Psoas muscle (tissue), 8 donors: ENCODE results near the gene ARAP3. TPM values are rescaled to one million over a fixed set of nuclear protein-coding genes. Genes with fewer than 3 reads are reported as not detected.
A peak's percentile ranks its signal among the peaks of the same experiment; 100 is the strongest.

Source experiments
- ATAC-seq, 4 donors: fragments of 200-7000 bp; cut with Tn5 transposase; one replicate each; pipeline ENCODE4 v1.9.1; 2020; ENCODE audit warnings: moderate library complexity in 3 of 4, mild to moderate bottlenecking in 2 of 4
- DNase-seq, 2 donors: peaks; one replicate each; pipeline ENCODE4 v3.0.0-alpha.2; 2020
- H3K27ac ChIP-seq: fragments of 200-600 bp; one replicate; pipeline ENCODE4 v1.8.0; 2022
- H3K27me3 ChIP-seq, 3 donors: fragments of 200-600 bp in 1 of 3; one replicate each; pipeline versions ENCODE4 v1.6.1 to v1.8.0; 2013 to 2022; ENCODE audit warnings: low read length in 2 of 3, mild to moderate bottlenecking in 2 of 3, moderate library complexity in 1 of 3; ENCODE audit not compliant: insufficient read depth in 3 of 3
- H3K36me3 ChIP-seq, 2 donors: fragments of 200-600 bp in 1 of 2; one replicate each; pipeline versions ENCODE4 v1.6.1 to v1.8.0; 2013 to 2022; ENCODE audit warnings: low read depth in 1 of 2, mild to moderate bottlenecking in 1 of 2, moderate library complexity in 1 of 2; ENCODE audit not compliant: insufficient read depth in 1 of 2
- H3K4me1 ChIP-seq: fragments of 200-600 bp; one replicate; pipeline ENCODE4 v1.8.0; 2022
- H3K4me3 ChIP-seq: fragments of 200-600 bp; one replicate; pipeline ENCODE4 v1.8.0; 2022; ENCODE audit warnings: mild to moderate bottlenecking
- H3K9me3 ChIP-seq: fragments of 200-600 bp; one replicate; pipeline ENCODE4 v1.8.0; 2022
- WGBS, 3 donors: extraction: QIAGEN DNeasy Blood & Tissue Kit; methylation state at CpG; one replicate each; pipeline versions ENCODE4 v1.1.6 to v1.1.7; 2013; 5-methylcytosine and 5-hydroxymethylcytosine counted together
- intact Hi-C, 2 donors: fragments of 100-400 bp; cut with DNase I; formaldehyde crosslinking; loops; one replicate each; pipeline versions ENCODE4 v1.11.0 to v1.14.2; 2022
- polyA plus RNA-seq, 3 donors: library from polyadenylated mRNA; stranded (reverse); fragments of 200-250 nt; gene quantifications; one replicate each; pipeline ENCODE4 v1.2.3, GENCODE V29; 2013
- total RNA-seq, 4 donors: library from RNA; stranded (reverse); fragmentation: NEBNext Ultra II Directional in 2 of 4; extraction: Animal tissue kit (Norgen Biotek cat#: 25700) in 2 of 4; gene quantifications; one replicate each; pipeline versions ENCODE4 v1.2.1 to v1.2.4, GENCODE V29; 2021 to 2023
- TF ChIP-seq, protein P1 (sequence below): fragments of 200-600 bp; IDR thresholded peaks from one replicate; pipeline ENCODE4 v1.8.0; 2022; ENCODE audit warnings: antibody characterized with exemption
- donor health status: healthy with polysubstance abuse.
- donor health status: DM: no; HTN: no; CAD: no; lungs with moderate emphysema.
- donor health status: Bipolar disorder and iron deficiency.
- donor health status: healthy.
- donor health status: DM: yes; HTN: yes; CAD: no.
- donor health status: DM: no; HTN: no; CAD: no.
- donor health status: DM: no; HTN: no; CAD: no.
- donor health status: DM: yes; HTN: yes; CAD: no.

Gene ARAP3
- total and polyA plus RNA-seq, 7 donors, result 2.4 to 10.0 (median 5.2) TPM

- peaks cover 2 to 8% of the 10 kb centered on the region in 2 donors for H3K36me3 ChIP-seq
- no peak overlapping the region for H3K4me3 ChIP-seq
- ATAC-seq, result no peak
- WGBS, 3 donors, result 86 to 93% (median 91%) methylated on average over 2 of the region's 2 CpGs
- H3K27me3 ChIP-seq, result peaks cover 0 to 8% (median 0%) of the 10 kb centered on the region in 3 donors
- intact Hi-C loops, result no loop called here
- H3K27ac ChIP-seq, result no peak overlapping the region
- DNase-seq, result no peak
- TF ChIP-seq, protein P1, sequence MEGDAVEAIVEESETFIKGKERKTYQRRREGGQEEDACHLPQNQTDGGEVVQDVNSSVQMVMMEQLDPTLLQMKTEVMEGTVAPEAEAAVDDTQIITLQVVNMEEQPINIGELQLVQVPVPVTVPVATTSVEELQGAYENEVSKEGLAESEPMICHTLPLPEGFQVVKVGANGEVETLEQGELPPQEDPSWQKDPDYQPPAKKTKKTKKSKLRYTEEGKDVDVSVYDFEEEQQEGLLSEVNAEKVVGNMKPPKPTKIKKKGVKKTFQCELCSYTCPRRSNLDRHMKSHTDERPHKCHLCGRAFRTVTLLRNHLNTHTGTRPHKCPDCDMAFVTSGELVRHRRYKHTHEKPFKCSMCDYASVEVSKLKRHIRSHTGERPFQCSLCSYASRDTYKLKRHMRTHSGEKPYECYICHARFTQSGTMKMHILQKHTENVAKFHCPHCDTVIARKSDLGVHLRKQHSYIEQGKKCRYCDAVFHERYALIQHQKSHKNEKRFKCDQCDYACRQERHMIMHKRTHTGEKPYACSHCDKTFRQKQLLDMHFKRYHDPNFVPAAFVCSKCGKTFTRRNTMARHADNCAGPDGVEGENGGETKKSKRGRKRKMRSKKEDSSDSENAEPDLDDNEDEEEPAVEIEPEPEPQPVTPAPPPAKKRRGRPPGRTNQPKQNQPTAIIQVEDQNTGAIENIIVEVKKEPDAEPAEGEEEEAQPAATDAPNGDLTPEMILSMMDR, result no peak
- no peaks in the 10 kb centered on the region for H3K9me3 ChIP-seq
- peaks cover 15% of the 10 kb centered on the region for H3K4me1 ChIP-seq
Observed at GRCh38 chr5:141638771-141639170, 43.3 kb downstream of the ARAP3 start.

GRCh38 chr5:141637767-141638419 lies 44.1 kb downstream of the ARAP3 start:
- ATAC-seq (peak; percentile 19 to 27 (median 24)), DNase-seq (peak; percentile 65 to 70)
- H3K4me3 ChIP-seq, result peak overlapping the region; percentile 86
- peaks cover 15% of the 10 kb centered on the region for H3K4me1 ChIP-seq
- peaks cover 0 to 8% (median 0%) of the 10 kb centered on the region in 3 donors for H3K27me3 ChIP-seq
- H3K27ac ChIP-seq, result no peak overlapping the region
- intact Hi-C loops, result no loop called here
- peaks cover 2 to 17% of the 10 kb centered on the region in 2 donors for H3K36me3 ChIP-seq
- TF ChIP-seq, protein P1, result no peak
- WGBS, 3 donors, result 6 to 7% (median 6%) methylated on average over 36 to 40 of the region's 40 CpGs
- H3K9me3 ChIP-seq, result no peaks in the 10 kb centered on the region

GRCh38 chr5:141637123-141637766 lies 44.8 kb downstream of the ARAP3 start:
- peak; percentile 33 to 60 (median 40) for ATAC-seq
- Histone ChIP-seq H3K27me3 (peaks cover 0 to 8% (median 0%) of the 10 kb centered on the region in 3 donors), H3K4me3 (peak overlapping the region; percentile 86), H3K36me3 (peaks cover 2 to 23% of the 10 kb centered on the region in 2 donors), H3K4me1 (peaks cover 15% of the 10 kb centered on the region), H3K27ac (peak overlapping the region; percentile 80), H3K9me3 (no peaks in the 10 kb centered on the region)
- TF ChIP-seq, protein P1, result no peak
- WGBS, 3 donors, result 0 to 1% (median 0%) methylated on average over 53 to 63 of the region's 63 CpGs
- intact Hi-C loops, result no loop called here
- peak in 1 of 2 donors; percentile 36 for DNase-seq

GRCh38 chr5:141636413-141637122 lies 45.5 kb downstream of the ARAP3 start, which contains the start of the genes HDAC3 and RELL2:
TSS of gene HDAC3 (minus strand) at chr5:141636849. CDS start at chr5:141636790, 59 bp downstream.
TSS of gene RELL2 (plus strand) at chr5:141636997. CDS start at chr5:141638226, 1,229 bp downstream.
- peak within 1 kb of the TSS; percentile 86 for H3K4me3 ChIP-seq
- intact Hi-C loops, result no loop called here
- TF ChIP-seq, protein P1, result no peak
- H3K9me3 ChIP-seq, result no peaks in the 10 kb centered on the region
- ATAC-seq (peak; percentile 97 to 99 (median 98)), DNase-seq (peak; percentile 93 to 97)
- WGBS, 3 donors, result 0 to 1% (median 0%) methylated on average over 35 to 55 of the region's 55 CpGs
- peaks cover 18% of the 10 kb centered on the region for H3K4me1 ChIP-seq
- H3K27ac ChIP-seq, result peak within 1 kb of the TSS; percentile 80
- H3K36me3 ChIP-seq, result peaks cover 2 to 27% of the 10 kb centered on the region in 2 donors
- peaks cover 0 to 8% (median 0%) of the 10 kb centered on the region in 3 donors for H3K27me3 ChIP-seq
